ENCODE measurements around the gene PVALEF.
"Not testable (repeated sequence)": the region's sequence is repeated elsewhere in the genome, so short reads cannot be mapped to it uniquely, and the experiment has no call there.

Gene PVALEF

DNA sequence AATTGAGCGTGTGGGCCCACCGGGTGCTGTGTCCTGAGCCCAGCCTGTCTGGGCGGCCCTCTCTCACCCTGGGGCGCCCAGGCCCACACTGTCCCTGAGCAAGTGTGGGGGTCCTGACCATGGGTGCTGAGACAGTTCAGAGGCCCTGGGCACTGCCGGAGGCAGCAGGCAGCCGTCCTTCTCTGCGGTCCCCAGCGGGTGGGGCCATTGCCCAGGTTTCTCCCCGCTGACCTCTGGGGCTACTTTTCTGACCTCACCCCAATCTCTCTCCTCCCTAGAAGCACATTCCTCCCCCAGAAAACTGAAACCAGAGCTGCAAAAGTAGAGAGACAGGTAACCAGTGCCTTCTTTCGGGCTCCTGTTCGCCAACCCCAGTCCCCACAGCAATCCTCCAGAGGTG is 36.0 kb upstream of the PVALEF start:
- no peak for DNase-seq

DNA sequence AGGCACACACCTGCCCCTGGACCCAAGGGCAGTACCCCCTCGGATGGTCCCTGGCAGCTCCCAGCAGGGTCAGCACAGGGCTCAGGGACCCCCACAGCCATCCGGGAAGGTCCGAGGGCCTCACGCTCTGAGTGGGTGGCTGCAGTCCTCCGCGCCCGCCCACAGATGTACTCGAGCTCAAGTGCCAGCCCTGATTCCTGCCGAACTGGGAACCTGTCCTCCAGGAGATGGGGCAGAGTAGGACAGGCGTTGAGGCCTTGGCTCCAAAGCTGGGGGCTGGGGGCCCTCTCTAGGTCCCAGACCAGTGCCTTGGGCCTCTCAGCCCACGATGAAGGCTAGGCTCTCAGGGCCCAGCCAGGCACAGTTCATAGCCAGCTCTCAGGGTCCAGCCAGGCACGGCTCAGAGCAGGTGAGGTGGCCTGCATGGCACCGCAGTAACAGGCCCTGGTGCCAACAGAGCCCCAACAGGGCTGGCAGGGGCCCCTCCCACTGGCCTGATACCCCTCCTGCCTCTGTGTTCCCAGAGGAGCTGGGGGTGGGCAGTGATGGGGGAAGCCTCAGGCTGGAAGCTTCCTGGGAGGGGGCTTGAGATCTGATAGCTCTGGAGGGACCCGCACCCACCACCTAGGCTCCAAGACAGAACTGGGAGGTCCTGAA is 35.5 kb upstream of the PVALEF start:
- no peak for DNase-seq

DNA sequence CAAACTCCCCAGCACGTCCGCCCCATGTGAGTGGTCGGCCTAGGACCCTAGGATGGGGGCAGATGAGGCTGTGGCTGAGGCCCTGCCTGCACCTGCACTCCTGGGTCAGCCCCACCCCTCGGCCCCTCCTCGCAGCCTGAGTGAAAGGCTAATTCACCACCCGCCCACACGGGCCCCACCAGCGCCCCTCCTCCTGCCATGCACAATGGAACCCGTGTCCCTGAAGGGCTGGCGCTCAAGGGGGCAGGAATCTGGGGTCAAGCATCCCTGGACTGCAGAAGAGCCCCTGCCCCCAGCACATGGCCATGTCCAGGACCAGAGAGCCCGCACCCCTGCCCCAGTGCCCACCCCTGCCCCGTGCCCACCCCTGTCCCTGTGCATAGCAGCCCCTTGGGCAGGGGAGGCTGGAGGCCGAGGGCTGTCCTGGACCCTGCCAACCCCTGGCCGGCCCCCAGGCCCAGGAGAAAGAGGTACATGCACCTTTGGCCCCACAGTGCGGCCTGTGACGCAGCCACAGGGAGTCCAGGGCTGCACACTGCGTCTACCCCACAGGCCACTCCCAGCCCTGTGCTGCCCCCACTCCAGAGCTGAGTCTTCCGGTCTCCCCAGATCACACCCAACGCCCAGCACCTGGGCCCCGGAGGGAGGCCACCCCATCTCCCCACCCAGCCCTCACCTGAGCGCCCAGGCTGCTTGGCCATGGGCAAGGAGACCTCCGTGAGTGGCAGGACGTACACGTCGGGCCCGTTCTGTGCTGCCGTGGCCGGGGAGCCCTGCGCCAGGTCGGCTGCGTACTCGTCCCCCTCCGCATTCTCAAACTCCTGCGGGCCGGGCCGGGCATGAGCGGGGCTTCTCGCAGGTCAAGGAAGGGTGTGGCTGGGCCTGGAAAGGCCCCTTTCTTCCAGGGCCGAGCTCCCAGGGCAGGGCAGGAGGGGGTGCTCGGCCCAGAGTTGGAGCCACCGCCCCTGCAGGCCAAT is 34.6 kb upstream of the PVALEF start:
- DNase-seq = no peak

DNA sequence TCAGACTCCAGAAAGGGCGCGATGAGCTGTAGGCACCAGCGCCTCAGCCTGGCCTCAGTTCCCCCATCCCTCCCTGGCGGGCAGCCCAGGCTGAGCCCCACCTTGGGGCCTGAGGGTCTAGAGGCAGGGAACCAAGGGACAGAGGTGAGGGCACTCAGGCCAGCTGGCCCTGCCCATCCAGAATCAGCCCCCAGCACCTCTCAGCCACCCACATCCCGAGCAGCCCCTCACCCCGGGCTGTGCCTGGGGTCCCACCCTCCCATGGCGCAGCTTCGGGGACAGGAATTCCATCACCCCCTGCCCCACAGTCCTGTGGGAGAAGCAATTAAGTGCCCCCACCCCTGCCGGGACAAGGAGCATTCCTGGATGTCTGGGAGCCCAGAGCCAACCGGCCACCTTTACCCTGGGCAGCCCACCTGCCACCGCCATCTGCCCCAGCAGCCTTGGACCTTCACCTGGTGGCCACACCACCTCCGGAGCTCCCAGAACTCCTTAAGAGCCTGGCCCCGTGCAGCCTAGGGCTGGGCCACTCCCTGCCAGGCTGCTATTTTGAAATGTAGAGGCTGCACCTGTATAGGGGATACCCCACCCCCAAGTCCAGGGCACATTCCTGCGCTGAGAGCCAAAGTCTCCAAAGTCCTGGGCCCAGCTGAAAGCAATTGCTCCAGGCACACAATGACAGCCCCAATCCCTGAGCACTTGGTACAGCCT is 33.7 kb upstream of the PVALEF start:
- DNase-seq = no peak

DNA sequence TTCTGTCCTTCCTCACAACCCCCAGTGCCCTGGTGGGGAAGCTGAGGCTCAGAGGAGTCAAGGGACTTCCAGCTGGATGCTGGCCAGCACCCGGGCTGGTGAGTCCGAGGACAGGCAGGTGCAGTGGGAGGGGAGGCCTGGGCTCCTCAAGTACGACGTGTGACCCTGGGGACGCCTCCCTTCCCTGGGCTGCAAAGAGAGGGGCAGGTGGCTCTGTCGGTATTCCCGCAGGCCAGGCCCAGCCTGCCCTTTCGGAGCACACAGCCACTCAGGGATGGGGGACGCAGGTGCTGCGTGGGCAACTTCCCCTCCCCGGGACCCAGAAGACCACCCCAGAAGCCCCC is 33.1 kb upstream of the PVALEF start:
- no peak for DNase-seq

DNA sequence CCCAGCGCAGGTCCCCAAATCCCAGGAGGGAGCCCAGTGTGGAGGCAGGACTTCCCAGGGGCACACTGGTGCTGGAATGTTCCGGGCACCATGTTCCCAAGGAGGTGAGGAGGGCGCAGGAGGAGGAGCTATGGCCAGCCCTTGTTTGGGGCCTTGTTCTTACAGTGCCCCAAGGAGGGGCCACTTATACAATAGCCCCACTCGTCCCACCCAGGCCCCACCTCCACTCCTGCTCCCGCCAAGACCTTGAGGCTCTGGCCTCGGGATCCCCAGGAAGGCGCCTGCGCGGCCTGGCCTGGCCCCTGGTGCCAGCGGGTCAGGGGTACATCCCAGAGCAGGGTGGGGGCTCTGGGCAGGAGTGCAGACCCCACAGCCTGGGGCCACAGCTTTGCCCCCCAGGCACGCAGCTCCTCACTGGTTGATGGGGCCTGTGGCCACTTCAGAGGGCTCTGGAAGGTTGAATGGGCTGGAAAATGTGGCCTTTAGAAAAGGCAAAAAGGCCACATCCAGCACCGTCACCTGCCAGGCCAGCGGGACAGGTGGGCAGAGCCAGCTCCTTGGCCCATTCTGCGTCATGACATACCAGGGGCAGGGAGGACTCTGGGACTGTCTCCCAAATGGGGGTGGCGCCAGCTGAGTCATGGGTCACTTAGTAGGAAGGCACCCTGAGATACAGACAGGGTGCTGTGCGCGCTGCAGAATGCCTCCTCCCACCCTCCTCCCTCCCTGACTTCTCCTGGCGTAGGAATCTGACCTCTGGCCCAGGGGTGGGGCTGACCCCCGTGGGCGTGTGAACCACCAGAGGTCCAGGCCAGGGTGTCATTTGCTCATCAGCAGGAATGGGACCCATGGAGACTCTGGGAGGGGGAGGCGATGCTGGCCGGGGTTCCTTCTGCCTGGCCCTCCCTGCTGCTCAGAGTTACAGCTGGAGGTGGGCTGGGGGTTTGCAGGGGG is 32.3 kb upstream of the PVALEF start:
- no peak for DNase-seq

DNA sequence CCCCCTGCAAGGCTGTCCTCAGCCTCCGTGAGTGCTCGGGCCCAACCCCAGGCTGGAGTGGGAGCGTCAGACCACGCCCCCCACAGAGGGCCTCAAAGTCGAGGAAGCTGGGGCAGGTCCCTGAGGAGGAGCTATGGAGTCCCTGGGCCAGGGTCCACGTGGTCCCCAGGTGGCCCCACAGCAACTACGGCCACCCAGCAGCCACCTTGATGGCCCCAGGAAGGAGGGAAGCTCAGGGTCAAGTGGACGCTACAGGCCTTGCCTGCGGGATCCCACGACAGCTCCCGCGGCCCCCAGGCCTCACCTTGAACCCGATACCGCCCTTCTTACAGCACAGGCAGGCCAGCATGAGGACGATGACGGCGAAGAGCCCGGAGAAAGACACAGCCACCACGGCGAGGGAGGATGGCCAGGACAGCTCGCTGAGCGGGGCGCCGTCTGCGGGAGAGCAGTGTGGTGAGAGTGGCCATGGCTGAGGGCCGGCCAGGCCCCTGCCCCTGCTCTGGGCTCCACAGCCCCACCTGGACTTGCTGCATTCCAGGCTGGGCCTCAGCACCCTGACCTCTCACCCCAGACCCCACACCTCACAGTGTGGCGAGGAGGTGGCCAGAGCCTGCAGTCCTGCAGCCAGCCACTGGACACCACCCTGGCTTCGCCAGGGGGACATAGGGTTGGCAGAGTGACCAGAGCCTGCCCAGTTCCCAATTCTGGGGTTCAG is 31.1 kb upstream of the PVALEF start:
- DNase-seq = no peak

DNA sequence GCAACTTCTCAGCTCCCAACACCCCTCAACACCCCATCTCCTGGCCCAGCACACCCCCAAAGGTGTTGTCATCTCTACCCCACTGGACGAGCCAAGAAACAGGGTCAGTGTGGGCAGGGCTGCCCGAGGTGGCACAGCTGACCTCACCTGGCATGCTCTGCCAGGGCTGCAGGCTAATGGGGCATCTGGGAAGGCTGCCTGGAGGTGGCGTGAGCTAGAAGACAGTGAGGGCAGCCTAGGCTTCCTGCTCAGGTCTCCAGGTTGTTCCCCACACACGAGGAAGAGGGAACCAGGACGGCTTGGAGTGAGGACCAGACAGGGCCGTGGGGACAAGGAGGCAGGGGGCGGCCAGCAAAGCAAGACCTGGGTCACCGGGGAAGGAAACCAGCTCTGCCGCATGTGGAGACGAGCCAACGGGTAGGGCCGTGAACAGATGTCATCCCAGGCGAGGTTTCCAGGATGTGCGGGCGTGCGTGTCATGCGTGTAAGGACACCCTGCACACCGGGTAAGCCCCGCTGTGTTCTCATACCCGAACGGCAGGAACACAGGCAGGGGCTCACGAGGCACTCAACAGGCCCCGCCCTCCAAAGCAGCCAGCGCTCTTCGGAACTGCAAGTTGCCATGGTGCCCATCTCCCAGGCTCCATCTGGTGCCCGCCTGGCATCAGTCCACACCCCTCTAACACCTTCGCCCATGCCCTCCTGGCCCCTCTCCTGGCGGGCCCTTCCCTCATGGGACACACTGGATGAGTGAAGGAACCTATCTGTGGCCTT is 29.6 kb upstream of the PVALEF start:
- no peak for DNase-seq

DNA sequence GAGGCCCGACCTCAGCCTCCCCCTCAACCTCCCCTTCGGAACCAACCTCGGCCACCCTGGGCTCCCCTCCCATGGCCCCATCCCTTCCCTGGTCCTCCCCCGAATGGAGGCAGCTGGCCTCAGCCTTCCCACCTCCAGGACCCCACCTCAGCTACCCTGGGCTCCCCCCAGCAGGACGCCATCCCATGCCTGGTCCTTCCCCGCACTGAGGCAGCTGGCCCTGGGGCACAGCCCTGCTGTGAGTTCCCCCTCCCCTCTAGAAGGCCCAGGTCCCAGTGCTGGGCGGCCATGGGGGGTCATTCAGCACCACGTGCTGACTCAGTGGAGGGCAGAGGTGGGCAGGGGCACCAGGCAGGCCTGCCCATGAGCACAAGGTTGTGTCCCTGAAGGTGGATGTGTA is 28.9 kb upstream of the PVALEF start:
- no peak for DNase-seq

DNA sequence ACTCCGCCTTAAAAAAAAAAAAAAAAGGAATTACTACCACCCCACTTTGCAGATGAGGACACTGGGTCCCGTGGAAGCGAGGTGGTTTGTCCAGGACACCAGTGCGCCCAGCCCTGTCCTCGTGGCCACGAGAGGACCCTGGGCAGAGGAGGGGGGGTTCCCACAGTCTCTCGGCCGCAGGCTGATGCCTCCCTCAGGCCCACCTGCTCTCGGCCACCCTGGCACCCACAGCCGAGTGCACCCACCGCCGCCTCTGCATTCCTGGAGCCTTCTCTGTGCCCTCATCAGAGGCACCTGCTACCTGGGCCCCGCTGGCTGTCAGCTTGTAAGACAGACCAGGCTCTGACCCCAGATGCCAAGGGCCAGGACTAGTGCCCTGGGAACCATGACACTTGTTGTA is 28.1 kb upstream of the PVALEF start:
- no peak for DNase-seq

DNA sequence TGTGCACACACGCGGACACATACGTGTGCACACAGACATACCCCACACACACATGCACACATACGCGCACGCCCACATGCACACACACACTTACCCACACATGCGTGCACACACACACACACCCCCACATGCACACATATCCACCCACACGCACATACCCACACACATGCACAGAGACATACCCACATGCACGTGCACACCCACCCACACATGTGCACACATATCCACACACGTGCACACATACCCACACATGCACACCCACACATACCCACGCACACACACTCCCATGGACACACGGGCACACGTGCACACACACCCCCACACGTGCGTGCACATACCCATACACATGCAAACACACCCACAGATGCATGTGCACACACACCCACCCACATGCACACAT is 27.2 kb upstream of the PVALEF start:
- no peak for DNase-seq

DNA sequence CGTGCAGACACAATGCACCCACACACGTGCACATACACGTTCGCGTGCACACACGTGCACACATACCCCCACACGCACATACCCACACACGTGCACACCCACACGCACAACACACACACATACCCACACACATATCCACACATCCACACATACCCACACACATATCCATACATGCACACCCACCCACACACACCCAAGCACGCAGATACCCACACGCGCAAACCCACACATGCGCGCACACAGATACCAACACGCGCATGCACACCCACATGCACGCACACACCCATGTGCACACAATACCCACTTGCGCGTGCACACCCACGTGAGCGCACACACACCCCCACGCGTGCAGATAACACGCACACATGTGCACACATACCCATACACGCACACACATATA is 26.8 kb upstream of the PVALEF start:
- DNase-seq = no peak

DNA sequence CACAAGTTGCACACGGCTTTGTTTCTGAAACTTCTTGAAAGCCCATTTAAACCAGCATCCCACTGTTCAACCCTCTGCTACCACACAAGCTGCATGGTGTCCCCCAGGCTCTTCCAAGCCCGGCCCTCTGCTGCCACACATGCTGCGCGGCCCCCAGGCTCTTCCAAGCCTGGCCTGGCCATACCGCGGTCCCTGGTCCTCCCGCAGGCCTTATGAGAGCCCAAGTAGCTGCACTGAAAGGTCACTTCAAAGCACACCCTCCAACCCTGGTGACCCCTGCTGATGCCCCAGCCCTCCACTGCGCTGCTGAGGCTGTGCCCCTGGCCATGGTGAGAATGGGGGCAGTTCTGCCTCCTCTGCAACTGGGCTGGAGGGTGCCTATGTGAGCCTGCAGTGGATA is 25.9 kb upstream of the PVALEF start:
- DNase-seq = no peak

DNA sequence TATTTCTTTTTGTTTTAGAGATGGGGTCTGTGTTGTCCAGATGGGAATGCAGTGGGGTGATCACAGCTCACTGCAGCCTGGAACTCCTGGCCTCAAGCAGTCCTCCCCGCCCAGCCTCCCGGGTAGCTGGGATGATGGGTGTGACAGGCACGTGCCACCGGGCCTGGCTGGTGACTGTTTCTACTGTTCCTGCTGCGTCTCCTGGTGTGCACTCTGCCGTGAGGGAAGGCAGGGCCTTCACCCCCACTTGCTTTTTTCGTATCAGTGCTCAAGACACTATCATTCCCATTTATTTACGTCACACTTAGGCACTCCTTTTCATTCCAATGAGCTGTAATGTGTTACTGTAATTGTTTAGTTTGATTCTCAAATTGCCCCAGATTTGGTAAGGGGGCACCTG is 25.3 kb upstream of the PVALEF start:
- no peak for DNase-seq

DNA sequence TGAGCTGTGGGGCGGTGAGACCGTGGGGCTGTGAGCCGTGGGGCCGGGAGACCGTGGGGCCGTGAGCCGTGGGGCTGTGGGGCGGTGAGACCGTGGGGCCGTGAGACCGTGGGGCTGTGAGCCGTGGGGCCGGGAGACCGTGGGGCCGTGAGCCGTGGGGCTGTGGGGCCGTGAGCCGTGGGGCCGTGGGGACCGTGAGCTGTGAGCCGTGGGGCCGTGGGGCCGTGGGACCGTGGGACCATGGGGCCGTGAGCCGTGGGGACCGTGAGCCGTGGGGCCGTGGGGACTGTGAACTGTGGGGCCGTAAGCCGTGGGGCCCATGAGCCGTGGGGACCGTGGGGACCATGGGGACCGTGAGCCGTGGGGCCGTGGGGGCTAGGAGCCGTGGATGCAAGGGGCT is 24.6 kb upstream of the PVALEF start:
- DNase-seq = no peak

DNA sequence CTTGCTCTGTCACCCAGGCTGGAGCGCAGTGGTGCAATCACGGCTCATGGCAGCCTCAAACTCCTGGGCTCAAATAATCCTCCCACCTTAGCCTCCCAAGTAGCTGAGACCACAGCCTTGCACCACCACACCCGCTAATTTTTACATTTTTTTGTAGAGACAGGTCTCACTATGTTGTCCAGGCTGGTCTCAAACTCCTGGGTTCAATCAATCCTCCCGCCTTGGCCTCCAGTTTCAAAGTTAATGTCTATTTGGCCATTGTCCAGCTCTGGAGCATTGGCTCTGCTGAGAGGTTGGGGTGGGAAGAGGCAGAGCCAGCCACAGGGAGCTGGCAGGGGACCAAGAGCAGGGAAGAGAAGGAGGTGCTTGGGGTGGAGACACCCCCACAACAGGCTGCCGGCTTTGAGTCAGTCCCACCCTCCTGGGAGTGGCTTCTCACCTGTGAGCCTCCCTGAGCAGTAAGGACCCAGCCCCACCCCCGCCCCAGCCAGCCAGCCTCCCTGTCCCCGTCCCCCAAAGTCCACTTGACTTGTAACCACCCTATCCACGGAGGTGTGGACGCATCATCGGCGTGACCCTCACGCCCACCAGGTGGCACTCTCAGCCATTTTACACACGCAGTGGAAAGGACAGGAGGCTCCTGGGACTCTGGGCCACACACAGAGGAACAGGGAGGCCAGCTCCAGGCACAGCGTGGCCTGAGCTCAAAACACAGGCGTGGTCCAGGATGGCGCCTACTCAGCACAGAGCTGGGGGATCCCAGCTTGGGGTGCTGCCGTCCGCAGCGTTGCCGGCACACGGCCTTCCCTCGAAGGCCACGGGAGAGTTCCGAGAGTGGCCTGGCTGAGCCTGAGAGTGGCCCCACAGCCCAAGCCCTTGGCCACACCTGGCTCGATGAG is 22.8 kb upstream of the PVALEF start:
- DNase-seq = peak; percentile 63

DNA sequence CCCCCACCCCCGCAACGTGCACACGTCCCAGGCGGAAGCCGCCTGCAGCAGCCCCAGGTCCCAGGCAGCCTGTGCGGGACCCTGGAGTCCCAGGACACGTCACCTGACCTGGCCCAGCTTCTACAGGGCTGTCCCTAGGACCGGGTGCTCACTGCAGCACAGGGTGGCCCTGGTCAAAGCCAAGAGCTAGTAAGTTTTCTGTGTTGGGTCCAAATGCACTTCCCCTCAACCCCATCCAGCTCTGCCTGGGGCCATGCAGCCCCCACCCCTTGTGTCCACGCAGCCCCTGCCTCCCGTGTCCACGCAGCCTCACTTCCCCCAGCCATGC is 22.1 kb upstream of the PVALEF start:
- no peak for DNase-seq

DNA sequence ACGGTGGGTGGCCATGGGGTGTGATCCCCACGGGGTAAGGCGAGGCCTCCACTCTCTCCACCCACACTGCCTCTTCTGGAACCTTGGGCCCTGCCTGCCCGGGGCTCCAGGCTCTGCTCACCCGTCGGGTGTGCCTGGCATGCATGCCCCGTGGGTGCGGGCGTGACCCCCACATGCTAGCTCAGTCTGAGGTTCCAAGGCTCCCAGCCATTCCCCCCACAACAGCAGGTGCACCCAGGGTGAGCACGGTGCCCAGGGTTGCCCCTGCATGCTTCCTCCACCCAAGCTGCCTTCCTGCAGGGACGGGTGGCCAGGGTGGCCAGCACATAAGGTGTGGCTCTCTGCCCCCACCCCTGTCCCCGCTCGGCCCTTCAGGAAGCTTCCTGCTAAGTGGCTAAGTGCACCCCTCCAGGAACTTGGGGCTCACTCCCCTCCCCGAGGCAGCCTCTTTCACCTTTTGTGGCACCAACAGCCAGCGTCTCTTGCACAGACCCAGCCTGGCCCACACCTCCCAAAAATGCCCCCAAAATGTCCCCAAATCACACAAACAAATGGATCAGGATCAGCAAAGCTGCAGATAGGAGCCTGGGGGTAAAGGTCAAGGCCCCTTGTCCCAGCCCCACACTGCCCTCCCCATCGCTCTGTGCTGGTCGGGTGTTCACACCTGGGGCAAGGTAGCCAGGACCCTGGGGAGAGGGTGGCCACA is 21.4 kb upstream of the PVALEF start:
- no peak for DNase-seq

DNA sequence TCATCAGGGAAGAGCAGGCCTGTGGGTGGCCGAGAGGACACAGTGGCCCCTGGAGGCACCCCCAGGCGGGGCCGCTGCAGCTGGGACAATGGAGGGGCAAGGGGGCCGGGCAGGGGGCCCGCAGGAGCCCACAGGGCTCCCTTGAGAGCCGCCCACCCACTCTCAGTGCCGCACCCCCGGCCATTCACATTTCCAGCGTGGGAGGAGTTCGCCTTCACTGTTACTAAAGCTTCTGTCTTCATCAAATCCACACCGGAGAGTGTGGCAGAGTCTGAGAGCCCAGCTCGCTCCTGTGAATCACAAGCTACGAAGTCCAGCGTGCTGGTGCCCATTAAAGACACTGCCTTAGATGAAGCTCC is 20.9 kb upstream of the PVALEF start:
- DNase-seq = no peak

DNA sequence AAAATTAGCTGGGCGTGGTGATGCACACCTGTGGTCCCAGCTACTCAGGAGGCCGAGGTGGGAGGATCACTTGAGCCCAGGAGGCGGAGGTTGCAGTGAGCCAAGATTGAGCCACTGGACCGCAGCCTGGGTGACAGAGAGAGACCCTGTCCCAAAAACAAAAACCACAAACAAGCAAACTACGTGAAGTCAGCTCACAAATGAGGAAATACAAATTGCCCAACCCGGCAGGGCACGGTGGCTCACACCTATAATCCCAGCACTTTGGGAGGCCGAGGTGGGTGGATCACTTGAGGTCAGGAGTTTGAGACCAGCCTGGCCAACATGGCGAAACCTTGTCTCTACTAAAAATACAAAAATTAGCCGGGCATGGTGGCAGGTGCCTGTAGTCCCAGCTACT is 19.1 kb upstream of the PVALEF start:
- not testable (repeated sequence) for DNase-seq

Data from NCI-H2029 treated with DMSO at 0.1 percent for 48 hours (cell line).